Measurements from ENCODE around the gene NRG2.

GRCh38 chr5:139816566-139816965 is 226.5 kb downstream of the NRG2 start:
- no peak for TF ChIP-seq PATZ1 (CRISPR knock-in tag; IDR thresholded peaks at IDR 0.05; ENCODE audit: borderline replicate concordance)
- TF ChIP-seq ZFP30 (CRISPR knock-in tag; IDR thresholded peaks at IDR 0.05): no peak
- TF ChIP-seq BACH2 (CRISPR knock-in tag; IDR thresholded peaks at IDR 0.05; ENCODE audit: borderline replicate concordance): no peak
- TF ChIP-seq POU6F1 (CRISPR knock-in tag; IDR thresholded peaks at IDR 0.05; ENCODE audit: borderline replicate concordance, low read depth): no peak
- TF ChIP-seq ZC3H10 (CRISPR knock-in tag; IDR thresholded peaks at IDR 0.05): no peak
- no peak for TF ChIP-seq GLIS3 (CRISPR knock-in tag; IDR thresholded peaks at IDR 0.05)
- no peak for TF ChIP-seq ZFP3 (CRISPR knock-in tag; IDR thresholded peaks at IDR 0.05)
- TF ChIP-seq TSHZ2 (CRISPR knock-in tag; IDR thresholded peaks at IDR 0.05): no peak
- TF ChIP-seq ZNF565 (CRISPR knock-in tag; conservative IDR thresholded peaks at IDR 0.05; ENCODE audit: low read depth): no peak
- no peak for TF ChIP-seq TCF4 (CRISPR knock-in tag; IDR thresholded peaks at IDR 0.05; ENCODE audit: borderline replicate concordance)
- no peak for TF ChIP-seq ZNF70 (CRISPR knock-in tag; IDR thresholded peaks at IDR 0.05)
- TF ChIP-seq TOX (CRISPR knock-in tag; IDR thresholded peaks at IDR 0.05; ENCODE audit: borderline replicate concordance): no peak
- TF ChIP-seq ESRRG (CRISPR knock-in tag; IDR thresholded peaks at IDR 0.05): no peak
